DND-41 (cell line): ENCODE measurements around the gene PCSK1N.

ENCODE experiments used
- EZH2 ChIP-seq: IDR thresholded peaks from 3 replicates; pipeline ENCODE4 v1.6.1; 2012; ENCODE audit warnings: borderline replicate concordance, low read depth, mild to moderate bottlenecking, moderate library complexity, low read length, inconsistent platforms; ENCODE audit not compliant: severe bottlenecking
- TF ChIP-seq, protein P1 (sequence below): IDR thresholded peaks from 2 replicates; pipeline ENCODE4 v1.5.1; 2012; ENCODE audit warnings: borderline replicate concordance, low read length, moderate library complexity, mild to moderate bottlenecking; ENCODE audit not compliant: poor library complexity, severe bottlenecking; ENCODE audit errors: extremely low read depth

GRCh38 chrX:48818098-48818497 is 17.3 kb downstream of the PCSK1N start:
- TF ChIP-seq, protein P1, sequence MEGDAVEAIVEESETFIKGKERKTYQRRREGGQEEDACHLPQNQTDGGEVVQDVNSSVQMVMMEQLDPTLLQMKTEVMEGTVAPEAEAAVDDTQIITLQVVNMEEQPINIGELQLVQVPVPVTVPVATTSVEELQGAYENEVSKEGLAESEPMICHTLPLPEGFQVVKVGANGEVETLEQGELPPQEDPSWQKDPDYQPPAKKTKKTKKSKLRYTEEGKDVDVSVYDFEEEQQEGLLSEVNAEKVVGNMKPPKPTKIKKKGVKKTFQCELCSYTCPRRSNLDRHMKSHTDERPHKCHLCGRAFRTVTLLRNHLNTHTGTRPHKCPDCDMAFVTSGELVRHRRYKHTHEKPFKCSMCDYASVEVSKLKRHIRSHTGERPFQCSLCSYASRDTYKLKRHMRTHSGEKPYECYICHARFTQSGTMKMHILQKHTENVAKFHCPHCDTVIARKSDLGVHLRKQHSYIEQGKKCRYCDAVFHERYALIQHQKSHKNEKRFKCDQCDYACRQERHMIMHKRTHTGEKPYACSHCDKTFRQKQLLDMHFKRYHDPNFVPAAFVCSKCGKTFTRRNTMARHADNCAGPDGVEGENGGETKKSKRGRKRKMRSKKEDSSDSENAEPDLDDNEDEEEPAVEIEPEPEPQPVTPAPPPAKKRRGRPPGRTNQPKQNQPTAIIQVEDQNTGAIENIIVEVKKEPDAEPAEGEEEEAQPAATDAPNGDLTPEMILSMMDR: no peak
- TF ChIP-seq EZH2: no peak
